Measurements from ENCODE around the gene SPRR5.

SPRR5 gene

DNA sequence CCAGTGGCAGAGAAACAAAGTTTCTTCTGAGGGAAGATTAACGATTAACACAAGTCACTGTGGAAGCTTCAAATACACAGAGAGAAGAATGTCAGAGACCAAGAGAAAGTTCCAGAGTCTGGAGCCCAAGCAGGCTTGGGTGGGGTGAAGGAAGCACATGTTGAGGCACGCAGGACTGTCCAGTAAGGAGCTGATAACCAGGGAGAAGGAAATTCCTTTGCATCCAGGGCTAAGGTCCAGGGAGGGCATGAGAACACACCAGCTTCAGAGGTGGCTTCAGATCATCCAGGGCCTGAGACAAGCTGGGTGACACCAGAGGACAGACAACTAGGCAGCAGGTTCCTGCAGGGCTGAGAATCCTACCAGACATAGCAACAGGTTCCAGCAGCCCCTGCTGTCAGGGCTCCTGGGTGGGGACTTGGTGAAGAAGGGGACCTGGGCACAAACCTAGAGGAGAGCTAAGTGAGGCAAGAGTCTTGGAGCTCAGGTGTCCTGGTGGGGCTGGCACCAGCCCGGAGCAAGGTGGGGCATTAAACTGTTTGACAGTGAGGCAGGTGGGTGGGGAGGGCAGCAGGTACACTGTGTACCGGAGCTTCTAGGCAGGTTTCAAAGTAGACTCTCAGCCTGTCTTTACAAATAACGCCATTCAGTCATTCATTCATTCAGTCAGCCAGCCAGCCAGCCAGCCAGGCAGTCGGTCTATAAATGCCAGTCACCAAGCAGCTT, 34.3 kb downstream of the SPRR5 start:
- in situ Hi-C loops (cut with MboI; ENCODE audit: low sequenced_read_pairs), result no loop called here

- in situ Hi-C loops (cut with MboI; ENCODE audit: low sequenced_read_pairs), result no loop called here
These were observed 35.1 kb downstream of the SPRR5 start for GRCh38 chr1:152982076-152982475.

- in situ Hi-C loops (cut with MboI; ENCODE audit: low sequenced_read_pairs), result no loop called here
These were observed 36.2 kb downstream of the SPRR5 start for GRCh38 chr1:152983234-152983633.

DNA sequence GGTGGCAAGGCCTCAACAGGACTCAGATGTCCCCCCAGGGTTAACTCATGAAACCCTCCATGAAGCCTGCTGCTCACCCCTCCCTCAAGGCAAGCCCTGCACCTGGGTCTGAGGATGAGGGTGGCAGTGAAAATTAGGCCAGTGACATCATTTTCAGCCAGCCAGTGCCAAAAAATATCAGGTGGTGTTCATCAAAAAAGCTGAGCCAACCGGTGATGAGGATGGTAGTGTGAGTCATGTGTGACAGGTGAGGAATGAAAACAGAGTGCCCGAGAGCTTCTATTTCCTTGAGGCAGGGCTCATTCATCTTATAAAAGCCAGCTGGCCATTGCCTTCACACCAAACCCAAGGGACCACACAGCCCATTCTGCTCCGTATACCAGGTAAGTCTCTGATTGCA, 36.7 kb downstream of the SPRR5 start, which contains the start of gene SPRR1A:
TSS of gene SPRR1A (plus strand) at position 339 of the 400 bp plus-strand sequence. CDS start 1,150 bp downstream, outside the sequence.
- in situ Hi-C loops (cut with MboI; ENCODE audit: low sequenced_read_pairs), result no loop called here

DNA sequence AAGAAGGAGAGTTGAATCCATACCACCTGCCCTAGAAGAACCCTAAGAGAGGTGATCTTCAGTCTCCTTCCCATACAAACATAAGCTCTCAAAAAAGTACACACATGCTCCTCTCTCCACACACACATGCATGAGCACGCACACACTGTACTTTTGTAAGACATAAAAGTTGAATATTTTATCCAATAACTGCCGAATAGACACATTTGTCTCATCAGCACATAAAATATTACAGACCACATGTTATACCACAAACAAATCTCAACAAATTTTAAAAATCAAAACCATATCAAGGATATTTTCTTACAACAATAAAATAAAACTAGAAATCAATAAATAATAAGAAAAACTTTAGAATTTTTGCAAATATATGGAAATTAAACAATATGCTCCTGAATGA, 39.6 kb downstream of the SPRR5 start:
- in situ Hi-C loops (cut with MboI; ENCODE audit: low sequenced_read_pairs), result no loop called here

DNA sequence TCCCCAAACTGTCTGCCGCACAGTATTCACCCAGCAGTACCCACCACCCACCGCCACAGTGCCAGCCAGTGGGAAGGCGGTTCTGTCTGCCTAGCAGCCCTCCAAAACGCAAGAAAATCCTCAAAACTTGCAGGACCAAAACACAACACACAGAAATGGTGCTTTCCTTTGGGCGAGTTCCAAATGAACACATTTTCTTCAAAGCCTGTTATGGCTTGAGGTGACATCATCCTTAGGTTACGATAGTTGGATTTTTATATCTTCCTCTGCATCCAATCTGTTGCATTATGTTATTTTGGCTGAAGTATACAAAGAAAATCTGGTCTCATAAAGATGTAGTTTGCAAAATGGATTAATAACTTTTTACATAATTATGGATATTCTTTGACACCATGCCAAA, 46.2 kb downstream of the SPRR5 start:
- in situ Hi-C loops (cut with MboI; ENCODE audit: low sequenced_read_pairs), result no loop called here

DNA sequence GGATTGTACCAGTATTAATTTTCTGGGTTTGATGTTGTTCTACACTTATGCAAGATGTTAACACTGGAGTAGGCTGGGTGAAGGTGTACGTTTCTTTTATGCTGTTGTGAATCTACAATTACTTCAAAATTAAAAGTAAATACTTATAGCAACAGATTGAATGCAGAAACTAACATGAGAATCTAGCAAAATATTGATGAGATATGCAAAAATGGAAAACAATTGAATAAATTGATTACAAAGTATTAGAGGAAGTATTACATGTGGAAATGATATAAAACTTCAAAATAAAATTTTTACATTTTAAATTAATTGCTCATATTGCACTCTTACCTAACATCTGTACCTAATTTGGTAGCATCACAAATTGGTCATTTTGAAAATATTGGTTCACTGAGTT, 48.8 kb downstream of the SPRR5 start:
- in situ Hi-C loops (cut with MboI; ENCODE audit: low sequenced_read_pairs), result no loop called here

- in situ Hi-C loops (cut with MboI; ENCODE audit: low sequenced_read_pairs), result no loop called here
These were observed 49.8 kb downstream of the SPRR5 start for GRCh38 chr1:152996633-152997400.

GRCh38 chr1:152997901-152998300, 50.9 kb downstream of the SPRR5 start:
- in situ Hi-C loops (cut with MboI; ENCODE audit: low sequenced_read_pairs), result no loop called here

DNA sequence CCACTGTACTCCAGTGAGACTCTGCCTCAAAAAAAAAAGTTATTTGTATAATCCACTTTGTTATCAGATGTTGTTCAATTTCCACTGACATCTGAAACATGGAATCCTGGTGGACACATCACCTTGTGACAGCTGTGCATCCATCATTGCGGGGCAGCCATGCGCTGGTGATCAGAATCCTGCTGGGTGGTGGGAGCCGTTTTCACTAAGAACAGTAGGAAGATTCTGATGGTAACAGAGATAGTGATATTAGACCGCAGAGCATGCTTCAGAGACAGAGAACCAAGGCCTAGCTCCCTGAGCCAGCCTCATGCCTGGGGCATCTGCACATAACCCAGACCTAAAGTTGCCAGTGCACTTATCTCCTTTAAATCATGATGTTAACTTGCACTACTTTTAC, 51.5 kb downstream of the SPRR5 start:
- in situ Hi-C loops (cut with MboI; ENCODE audit: low sequenced_read_pairs), result no loop called here
